HL-60 (cell line): ENCODE data around the gene HID1.

Experiments used
- GABPA ChIP-seq: IDR thresholded peaks from 2 replicates; pipeline ENCODE4 v1.6.1; 2012; ENCODE audit warnings: low read depth
- REST ChIP-seq: IDR thresholded peaks from 2 replicates; pipeline ENCODE4 v1.6.1; 2012; ENCODE audit warnings: low read depth; ENCODE audit not compliant: insufficient replicate concordance

GRCh38 chr17:74960570-74961342, 11.8 kb downstream of the HID1 start:
- TF ChIP-seq GABPA (no peak), REST (no peak)
